ENCODE results near the gene CAPN10. TPM values are rescaled to one million over a fixed set of nuclear protein-coding genes. Genes with fewer than 3 reads are reported as not detected.
"Not testable (repeated sequence)": the region's sequence is repeated elsewhere in the genome, so short reads cannot be mapped to it uniquely, and the experiment has no call there.

CAPN10 gene
- polyA plus RNA-seq, 1 donor from 2014 or later: 18.2 TPM

DNA sequence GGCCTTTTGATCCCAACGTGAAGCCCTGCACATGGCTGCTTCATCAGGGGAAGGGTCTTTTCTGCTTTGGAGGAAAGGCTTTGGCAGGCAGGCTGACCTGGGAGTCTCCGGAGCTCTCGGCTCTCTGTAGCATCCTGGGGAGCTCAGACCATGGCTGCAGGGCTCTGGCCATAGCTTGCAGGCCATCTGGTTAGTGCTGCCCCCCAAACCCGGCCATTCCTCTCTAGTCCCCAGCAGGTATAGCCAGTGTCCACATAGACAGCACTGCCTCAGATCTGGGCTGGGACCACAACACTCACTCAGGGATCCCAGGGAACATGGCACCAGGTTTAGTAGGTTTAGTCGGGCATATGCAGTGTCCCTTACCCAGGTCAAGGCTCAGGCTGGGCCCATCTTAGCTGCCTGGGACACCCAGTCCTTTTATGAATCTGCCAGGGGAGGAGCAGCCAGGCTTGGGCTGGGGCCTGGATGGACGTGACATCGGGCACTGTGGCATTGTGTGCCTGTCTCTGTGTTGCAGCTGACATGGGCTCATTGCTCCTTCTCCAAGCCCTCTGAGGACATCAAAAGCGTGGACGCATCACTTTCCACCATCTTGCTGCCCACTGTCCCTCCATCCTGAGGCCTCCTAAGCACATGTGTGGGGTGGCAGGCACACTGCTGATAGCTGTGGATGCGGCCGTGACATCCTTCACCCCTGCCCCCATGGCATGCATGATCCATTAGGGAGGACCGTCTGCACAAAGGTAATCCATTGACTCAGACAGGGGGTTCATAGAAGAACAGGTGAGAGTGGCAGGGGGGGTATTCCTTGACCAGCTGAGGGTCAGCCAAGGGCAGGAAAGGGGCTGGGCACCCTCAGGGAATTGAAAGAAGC is 19.6 kb downstream of the CAPN10 start:
- peaks cover 1% of the 10 kb centered on the region for H3K36me3 Mint-ChIP-seq
- no peak overlapping the region for H3K4me3 Mint-ChIP-seq

DNA sequence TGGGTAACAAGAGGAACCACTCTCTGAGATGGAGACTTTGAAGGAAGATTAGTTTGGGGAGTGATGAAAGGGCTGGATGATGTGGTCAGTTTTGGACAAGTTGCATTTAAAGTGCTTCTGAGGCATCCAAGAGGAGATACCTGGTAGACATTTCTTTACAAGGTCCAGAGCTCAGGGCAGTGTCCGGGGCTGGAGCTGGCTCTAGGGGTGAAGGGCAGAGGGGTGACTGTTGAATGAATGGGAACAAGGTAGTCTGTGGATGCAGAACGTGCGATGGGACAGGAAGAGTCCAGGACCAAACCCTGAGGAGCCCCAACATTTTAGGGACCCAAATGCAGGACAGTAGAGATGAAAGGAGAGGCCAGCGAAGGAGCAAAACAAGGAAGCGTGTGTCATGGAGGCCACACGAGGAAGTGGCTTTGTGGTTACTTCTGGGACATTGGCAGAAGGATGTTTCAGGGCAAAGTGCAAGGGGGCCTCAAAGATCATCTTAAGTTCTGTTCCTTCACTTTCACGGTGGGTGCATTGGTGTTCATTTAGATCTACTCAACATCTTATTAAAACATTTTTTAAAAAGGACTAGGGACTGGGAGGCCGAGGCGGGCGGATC is 25.2 kb downstream of the CAPN10 start:
- Mint-ChIP-seq H3K27ac (peak overlapping the region in 1 of 3 donors; percentile 54), H3K36me3 (peaks cover 5% of the 10 kb centered on the region), H3K4me1 (peaks cover 0 to 8% (median 7%) of the 10 kb centered on the region in 3 donors), H3K27me3 (no peaks in the 10 kb centered on the region), H3K4me3 (peak overlapping the region in 1 of 4 donors; percentile 41), H3K9me3 (no peaks in the 10 kb centered on the region)

More for the DNA sequence above, 19.6 kb downstream of the CAPN10 start:
- H3K27ac Mint-ChIP-seq: peak overlapping the region in 1 of 3 donors; percentile 69
- H3K27me3 Mint-ChIP-seq: no peaks in the 10 kb centered on the region
- H3K4me1 Mint-ChIP-seq: no peaks in the 10 kb centered on the region
- no peaks in the 10 kb centered on the region for H3K9me3 Mint-ChIP-seq

DNA sequence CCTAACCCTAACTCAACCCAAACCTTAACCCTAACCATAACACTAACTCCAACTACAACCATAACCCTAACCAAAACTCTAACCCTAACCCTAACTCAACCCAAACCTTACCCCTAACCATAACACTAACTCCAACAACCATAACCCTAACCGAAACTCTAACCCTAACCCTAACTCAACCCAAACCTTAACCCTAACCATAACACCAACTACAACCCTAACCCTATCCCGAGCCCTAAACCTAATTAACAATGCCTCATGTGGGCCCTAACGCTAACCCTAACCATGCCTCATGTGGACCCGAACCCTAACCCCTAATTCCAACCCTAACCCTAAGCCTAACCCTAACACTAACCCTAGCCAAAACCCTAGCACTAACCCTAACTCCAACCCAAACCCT is 27.2 kb downstream of the CAPN10 start:
- peaks cover 5% of the 10 kb centered on the region for H3K36me3 Mint-ChIP-seq
- H3K4me3 Mint-ChIP-seq: no peak overlapping the region
- H3K4me1 Mint-ChIP-seq: peaks cover 0 to 8% (median 7%) of the 10 kb centered on the region in 3 donors
- H3K27me3 Mint-ChIP-seq: no peaks in the 10 kb centered on the region
- no peak overlapping the region for H3K27ac Mint-ChIP-seq
- peaks cover 0 to 7% (median 0%) of the 10 kb centered on the region in 3 donors for H3K9me3 Mint-ChIP-seq

DNA sequence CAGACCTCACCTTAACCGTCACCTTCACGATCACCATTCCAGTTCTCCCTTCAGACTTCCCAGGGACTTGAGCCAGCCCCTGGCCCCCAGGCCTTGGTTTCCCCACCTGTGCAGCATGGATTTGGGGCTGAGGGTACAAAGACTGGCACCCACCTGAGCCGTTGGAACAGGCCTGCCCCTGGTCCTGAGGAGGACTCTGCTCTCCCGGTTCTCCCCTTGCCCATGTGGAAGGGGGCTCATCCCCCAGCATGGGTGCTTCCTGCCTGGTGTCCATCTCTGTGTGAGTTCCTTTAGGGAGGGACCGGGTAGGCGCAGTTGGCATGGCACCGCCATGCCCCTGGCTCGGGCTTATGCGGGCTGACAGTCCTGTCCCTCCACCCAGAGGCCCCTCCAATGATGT is 27.9 kb downstream of the CAPN10 start:
- Mint-ChIP-seq H3K36me3 (peaks cover 5% of the 10 kb centered on the region), H3K27ac (no peak overlapping the region), H3K9me3 (peaks cover 0 to 7% (median 0%) of the 10 kb centered on the region in 3 donors), H3K4me1 (peaks cover 0 to 8% (median 7%) of the 10 kb centered on the region in 3 donors), H3K4me3 (no peak overlapping the region), H3K27me3 (no peaks in the 10 kb centered on the region)

DNA sequence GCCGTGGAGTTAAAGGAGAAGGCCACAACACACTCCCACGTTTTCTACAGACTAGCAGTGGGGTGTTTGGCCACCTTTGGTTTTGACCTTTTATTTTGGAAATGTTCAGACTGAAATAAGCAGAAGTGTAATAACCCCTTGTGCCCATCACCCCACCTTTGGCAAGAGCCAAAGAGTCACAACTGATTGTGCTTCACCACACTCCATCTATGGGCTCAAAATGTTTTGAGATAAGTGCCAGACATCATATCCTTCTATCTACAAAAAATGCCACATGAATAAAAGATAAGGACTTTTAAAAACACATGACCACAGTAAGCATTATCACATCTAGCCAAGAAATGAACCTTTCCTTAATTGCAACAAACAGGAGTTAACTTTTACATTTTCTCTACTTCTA is 28.9 kb downstream of the CAPN10 start:
- no peak overlapping the region for H3K27ac Mint-ChIP-seq
- peaks cover 0 to 7% (median 0%) of the 10 kb centered on the region in 3 donors for H3K9me3 Mint-ChIP-seq
- peaks cover 0 to 11% (median 7%) of the 10 kb centered on the region in 3 donors for H3K4me1 Mint-ChIP-seq
- H3K36me3 Mint-ChIP-seq: peaks cover 5% of the 10 kb centered on the region
- H3K4me3 Mint-ChIP-seq: no peak overlapping the region
- H3K27me3 Mint-ChIP-seq: peaks cover 3% of the 10 kb centered on the region

DNA sequence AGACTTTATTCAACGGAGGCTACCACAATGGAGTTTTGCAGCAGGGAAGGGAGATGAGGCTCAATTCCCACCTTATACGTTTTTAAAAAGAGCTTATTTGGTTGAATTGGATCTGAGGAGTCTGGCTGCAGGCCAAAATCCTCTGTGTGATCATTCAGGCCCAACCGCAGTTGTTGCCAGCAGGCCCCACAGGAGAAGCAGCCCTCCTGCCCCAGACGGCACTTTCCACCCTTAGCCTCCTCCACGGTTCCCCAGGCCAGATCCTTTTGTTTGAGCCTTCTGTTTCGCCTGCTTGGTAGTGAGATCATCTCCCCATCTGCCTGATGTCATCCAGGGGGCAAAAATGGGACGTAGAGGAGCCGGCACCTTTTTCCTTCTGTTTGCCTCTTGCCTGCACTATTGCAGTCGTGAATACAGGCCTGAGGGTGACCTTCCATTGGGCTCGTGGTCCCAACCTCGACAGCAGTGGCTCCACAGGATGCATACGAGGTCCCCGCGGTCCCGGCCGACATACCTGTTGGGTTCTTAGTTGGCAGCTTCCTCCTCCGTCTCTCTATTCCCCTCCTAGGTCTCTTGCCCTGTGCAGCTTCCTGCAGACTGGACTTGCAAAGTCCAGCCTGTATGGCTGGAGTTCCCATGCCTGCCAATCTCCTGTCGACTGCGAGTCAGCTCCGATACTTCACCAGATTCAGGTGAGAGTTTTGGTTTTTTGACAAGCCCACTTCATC is 29.4 kb downstream of the CAPN10 start:
- H3K27ac Mint-ChIP-seq: no peak overlapping the region
- peaks cover 3% of the 10 kb centered on the region for H3K27me3 Mint-ChIP-seq
- H3K4me3 Mint-ChIP-seq: no peak overlapping the region
- peaks cover 5% of the 10 kb centered on the region for H3K36me3 Mint-ChIP-seq
- peaks cover 0 to 15% (median 10%) of the 10 kb centered on the region in 3 donors for H3K4me1 Mint-ChIP-seq
- H3K9me3 Mint-ChIP-seq: peaks cover 0 to 7% (median 0%) of the 10 kb centered on the region in 3 donors

DNA sequence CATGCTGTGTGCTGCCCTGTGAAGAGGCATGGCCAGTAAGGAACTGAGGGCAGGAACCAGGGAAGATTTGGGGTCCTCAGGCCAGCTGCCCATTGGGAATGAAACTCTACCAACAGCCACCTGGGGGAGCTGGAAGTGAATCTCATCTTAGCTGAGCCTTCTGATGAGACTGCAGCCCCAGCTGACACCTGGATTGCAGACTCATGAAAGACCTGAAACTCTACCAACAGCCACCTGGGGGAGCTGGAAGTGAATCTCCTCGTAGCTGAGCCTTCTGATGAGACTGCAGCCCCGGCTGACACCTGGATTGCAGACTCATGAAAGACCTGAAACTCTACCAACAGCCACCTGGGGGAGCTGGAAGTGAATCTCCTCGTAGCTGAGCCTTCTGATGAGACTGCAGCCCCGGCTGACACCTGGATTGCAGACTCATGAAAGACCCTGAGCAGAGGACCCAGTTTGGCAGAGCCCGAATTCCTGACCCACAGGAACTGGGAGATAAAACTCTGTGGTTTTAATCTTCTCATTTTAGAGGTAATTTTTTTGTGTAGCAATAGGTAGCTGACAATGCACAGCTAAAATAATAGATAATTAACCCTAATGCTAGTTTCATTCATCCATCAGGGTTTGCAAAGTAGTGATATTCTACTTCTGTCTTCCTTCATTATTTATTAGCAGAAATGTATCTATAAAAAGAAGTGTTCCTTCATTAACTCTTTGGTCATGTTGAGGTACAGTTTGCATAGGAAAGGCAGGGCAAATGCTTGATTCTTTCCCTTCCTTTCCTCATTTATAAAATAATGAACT is 30.5 kb downstream of the CAPN10 start:
- H3K4me1 Mint-ChIP-seq: peaks cover 5 to 13% (median 9%) of the 10 kb centered on the region in 3 donors
- H3K27ac Mint-ChIP-seq, H3K36me3 Mint-ChIP-seq: not testable (repeated sequence)

DNA sequence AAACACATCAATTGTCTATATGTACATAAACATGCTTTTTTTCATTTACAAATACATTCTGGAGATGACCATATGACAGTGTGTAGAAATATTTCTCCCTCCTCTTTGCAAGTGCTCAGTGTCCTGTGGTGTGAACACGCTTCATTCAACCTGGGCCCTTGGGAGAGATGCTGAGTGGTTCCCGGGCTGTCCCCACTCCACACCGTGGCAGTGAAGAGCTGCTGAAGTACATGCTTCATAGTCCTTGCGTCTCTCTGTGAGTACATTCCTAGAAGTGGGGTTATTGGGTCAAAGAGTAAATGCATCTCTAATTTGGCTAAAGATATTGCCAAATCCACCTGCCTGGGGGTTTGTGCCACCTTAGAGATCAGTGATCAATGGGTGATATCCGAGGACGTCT is 32.2 kb downstream of the CAPN10 start:
- no peak overlapping the region for H3K27ac Mint-ChIP-seq
- H3K36me3 Mint-ChIP-seq: peaks cover 1% of the 10 kb centered on the region
- H3K4me3 Mint-ChIP-seq: no peak overlapping the region
- H3K27me3 Mint-ChIP-seq: peaks cover 15% of the 10 kb centered on the region
- H3K4me1 Mint-ChIP-seq: peaks cover 9 to 16% (median 13%) of the 10 kb centered on the region in 3 donors
- peaks cover 0 to 7% (median 0%) of the 10 kb centered on the region in 3 donors for H3K9me3 Mint-ChIP-seq

More for the DNA sequence above, 30.5 kb downstream of the CAPN10 start:
- H3K4me3 Mint-ChIP-seq, H3K9me3 Mint-ChIP-seq: not testable (repeated sequence)
- H3K27me3 Mint-ChIP-seq: peaks cover 10% of the 10 kb centered on the region

DNA sequence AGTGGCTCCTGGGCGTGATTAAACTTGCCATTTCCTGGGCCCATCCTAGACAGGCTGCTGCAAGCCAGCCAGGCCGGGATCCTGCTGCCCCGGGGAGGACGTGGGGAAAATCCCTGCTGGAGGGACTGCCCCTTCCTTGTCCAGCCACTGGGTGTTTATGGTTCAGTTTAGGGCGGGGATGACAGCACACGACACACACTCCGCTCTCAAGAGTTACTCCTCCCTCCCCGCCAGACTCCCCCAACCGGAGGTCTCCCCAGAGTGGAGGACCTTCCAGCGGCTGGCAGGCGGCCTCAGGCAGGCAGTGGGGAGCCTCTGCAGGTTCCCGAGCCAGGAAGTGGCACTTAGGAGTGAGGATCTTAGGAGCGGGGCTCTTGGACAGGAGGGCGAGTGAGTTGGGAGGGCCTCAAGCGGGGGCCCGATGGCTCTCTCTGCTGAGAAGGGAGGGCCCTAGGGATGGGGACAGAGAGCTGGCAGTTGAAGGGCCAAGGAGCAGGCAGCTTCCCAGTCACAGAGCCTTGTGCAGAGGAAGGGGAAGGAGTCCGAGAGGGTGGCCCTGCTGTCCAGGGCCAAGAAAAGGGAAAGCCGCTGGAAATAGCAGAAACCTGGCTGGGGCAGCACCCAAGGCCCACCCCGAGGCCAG is 33.1 kb downstream of the CAPN10 start:
- no peak overlapping the region for H3K27ac Mint-ChIP-seq
- H3K4me1 Mint-ChIP-seq: peaks cover 9 to 17% (median 13%) of the 10 kb centered on the region in 3 donors
- no peak overlapping the region for H3K4me3 Mint-ChIP-seq
- peaks cover 0 to 7% (median 0%) of the 10 kb centered on the region in 3 donors for H3K9me3 Mint-ChIP-seq
- H3K27me3 Mint-ChIP-seq: peaks cover 15% of the 10 kb centered on the region
- peaks cover 1% of the 10 kb centered on the region for H3K36me3 Mint-ChIP-seq

DNA sequence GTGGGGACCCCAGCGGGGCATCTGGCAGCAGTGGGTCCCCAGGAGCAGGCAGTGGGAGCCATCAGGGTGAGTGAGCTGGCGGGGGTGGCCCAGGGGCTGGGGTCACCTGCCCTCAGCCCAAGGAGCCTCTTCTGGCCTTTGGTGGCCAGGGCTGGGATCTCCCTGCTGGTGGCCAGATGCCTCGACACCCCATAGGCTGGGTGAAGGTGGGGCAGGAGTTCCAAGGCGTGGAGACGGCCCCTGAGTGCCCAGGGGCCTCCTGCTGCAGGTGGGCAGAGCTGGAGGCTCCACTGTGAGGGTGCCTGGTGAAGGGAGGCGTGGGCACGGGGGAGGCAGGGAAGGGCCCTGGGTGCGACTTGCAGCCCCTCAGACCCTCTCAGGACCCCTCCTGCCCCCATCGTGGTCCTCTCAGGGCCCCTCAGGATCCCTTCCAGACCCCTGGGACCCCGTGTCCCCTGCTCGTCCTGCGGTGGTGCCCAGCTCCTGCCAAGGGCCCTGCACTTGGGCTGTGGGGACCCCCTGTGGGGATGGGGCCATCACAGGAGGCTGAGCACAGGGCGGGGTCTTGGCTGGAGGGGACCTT is 33.7 kb downstream of the CAPN10 start:
- H3K4me1 Mint-ChIP-seq: peaks cover 9 to 23% (median 17%) of the 10 kb centered on the region in 3 donors
- peak overlapping the region in 1 of 4 donors; percentile 75 for H3K4me3 Mint-ChIP-seq
- H3K36me3 Mint-ChIP-seq: peaks cover 1% of the 10 kb centered on the region
- H3K27me3 Mint-ChIP-seq: peaks cover 17% of the 10 kb centered on the region
- peaks cover 0 to 7% (median 0%) of the 10 kb centered on the region in 3 donors for H3K9me3 Mint-ChIP-seq
- H3K27ac Mint-ChIP-seq: no peak overlapping the region

DNA sequence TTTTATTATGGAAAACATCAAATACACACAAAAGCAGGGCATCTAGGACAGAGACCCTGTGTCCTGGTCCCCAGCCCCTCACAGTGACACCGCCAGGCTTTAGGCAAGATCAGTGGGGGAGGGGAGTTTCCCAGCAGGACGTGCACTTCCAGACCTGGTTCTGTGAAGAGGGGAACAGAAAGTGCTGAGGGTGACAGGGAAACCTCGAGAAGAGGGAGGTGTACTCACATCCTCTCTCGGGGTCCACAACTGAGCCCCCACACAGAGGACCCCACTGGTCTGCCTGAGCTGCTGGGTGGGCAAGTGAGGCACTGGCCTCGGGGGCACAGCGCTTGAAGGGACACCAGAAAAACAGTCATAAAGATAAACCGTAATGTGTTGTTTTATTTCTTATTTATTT is 34.3 kb downstream of the CAPN10 start:
- H3K27ac Mint-ChIP-seq: peak overlapping the region in 2 of 3 donors; percentile 59 to 98
- H3K4me1 Mint-ChIP-seq: peaks cover 9 to 24% (median 17%) of the 10 kb centered on the region in 3 donors

DNA sequence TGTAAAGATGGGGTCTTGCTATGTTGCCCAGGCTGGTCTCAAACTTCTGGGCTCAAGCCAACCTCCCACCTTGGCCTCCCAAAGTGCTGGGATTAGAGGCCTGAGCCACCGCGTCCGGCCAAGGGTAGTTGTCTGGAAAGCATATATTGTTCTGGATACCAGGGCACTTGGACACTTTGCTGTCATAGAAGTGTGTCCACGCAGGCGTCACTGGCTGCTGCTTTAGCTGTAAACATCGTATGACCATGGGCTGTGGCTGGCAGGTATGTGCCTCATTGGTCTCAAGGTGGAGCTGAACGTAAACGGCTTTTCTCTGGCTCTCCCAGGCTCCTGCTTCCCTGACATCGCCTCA is 35.5 kb downstream of the CAPN10 start:
- Mint-ChIP-seq H3K4me3 (peak overlapping the region in 2 of 4 donors; percentile 36 to 94), H3K4me1 (peaks cover 9 to 24% (median 20%) of the 10 kb centered on the region in 3 donors), H3K27me3 (peaks cover 17% of the 10 kb centered on the region), H3K27ac (peak overlapping the region in 2 of 3 donors; percentile 76 to 98), H3K36me3 (peaks cover 1% of the 10 kb centered on the region), H3K9me3 (peaks cover 0 to 7% (median 0%) of the 10 kb centered on the region in 3 donors)

More for the DNA sequence above, 34.3 kb downstream of the CAPN10 start:
- peak overlapping the region in 2 of 4 donors; percentile 22 to 75 for H3K4me3 Mint-ChIP-seq
- peaks cover 0 to 7% (median 0%) of the 10 kb centered on the region in 3 donors for H3K9me3 Mint-ChIP-seq
- peaks cover 17% of the 10 kb centered on the region for H3K27me3 Mint-ChIP-seq
- peaks cover 1% of the 10 kb centered on the region for H3K36me3 Mint-ChIP-seq

DNA sequence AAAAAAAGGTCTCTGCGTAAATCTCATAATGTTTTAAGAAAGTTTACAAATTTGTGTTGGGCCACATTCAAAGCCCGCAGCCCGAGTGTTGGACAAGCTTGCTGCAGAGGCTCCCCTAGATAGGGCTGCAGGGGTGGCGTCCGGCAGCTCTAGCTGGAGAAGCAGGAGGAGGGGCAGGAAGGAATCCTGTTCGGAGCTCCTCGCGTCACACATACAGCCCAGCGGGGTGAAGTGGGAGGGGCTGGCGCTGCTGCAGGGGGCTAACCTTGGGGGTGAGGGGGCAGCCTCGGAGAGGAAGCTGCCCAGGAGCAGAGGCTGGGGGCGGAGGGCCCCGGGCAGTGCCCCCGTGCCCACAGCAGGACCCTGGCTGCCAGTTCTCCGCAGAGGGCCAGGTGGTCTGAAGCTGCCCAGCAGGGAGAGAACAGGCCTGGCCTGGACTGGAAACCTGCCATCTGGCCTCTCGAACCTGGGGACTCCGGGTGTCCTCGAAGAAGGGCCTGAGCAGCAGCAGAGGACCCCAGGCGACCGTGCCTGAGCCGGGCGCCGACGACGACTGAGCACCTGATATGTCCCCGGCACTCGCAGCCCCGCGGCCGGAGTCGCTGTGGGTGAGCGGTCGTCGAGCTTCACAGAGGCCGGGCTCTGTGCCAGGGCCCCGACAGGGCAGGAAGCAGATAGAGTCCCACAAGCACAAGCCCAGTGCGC is 36.1 kb downstream of the CAPN10 start:
- Mint-ChIP-seq H3K27me3 (peaks cover 17% of the 10 kb centered on the region), H3K9me3 (peaks cover 0 to 5% (median 0%) of the 10 kb centered on the region in 3 donors), H3K36me3 (peaks cover 1% of the 10 kb centered on the region), H3K27ac (peak overlapping the region in 1 of 3 donors; percentile 67), H3K4me3 (peak overlapping the region in 2 of 4 donors; percentile 36 to 94), H3K4me1 (peaks cover 9 to 25% (median 20%) of the 10 kb centered on the region in 3 donors)

Data from IgD-negative memory B cell (primary cell).